ENCODE data around the gene DDB1.
A peak's percentile ranks its signal among the peaks of the same experiment; 100 is the strongest.
"Not testable (repeated sequence)": the region's sequence is repeated elsewhere in the genome, so short reads cannot be mapped to it uniquely, and the experiment has no call there.

DDB1 gene

DNA sequence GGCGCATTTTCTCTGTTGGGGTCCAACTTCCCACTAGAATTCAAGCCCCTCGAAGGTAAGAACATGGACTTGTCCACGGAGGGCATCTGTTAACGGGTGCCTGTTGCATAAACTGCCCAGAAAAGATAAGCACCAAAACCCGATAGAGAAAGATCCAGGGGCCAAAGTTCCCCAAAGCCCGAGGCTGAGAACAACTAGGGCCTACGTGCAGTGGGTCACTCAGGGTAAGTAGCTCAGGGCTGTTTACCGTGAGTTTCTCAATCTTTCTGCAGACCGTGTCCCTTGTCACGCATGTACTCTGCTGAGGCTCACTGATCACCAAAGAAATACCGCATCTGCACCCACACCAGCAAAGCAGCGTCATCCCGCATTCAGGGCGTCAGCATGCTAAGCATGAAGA is 67.5 kb downstream of the DDB1 start:
- DNase-seq, result no peak

DNA sequence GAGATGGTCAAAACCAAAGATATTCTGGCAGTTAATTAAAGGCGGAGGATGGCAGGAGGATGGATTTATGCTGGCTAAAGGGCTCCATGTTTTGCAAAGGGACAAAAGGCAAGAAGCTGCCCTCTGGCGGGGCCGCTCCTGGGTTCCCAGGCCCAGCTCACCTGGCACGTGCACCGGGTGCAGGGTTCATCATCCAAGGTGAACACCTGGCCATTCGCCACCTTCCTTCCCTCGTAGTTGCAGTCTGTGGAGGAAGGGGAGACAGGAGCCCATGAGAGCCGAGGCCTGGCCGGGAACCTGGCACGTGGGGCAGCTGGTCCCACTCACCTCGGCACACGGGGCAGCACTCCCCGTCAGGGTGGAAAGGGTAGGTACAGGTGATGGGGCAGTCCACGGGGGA is 68.1 kb downstream of the DDB1 start:
- DNase-seq, result no peak

GRCh38 chr11:61264371-61264770 is 68.5 kb downstream of the DDB1 start:
- no peak for DNase-seq

GRCh38 chr11:61259363-61259762 is 73.5 kb downstream of the DDB1 start:
- DNase-seq, result no peak

DNA sequence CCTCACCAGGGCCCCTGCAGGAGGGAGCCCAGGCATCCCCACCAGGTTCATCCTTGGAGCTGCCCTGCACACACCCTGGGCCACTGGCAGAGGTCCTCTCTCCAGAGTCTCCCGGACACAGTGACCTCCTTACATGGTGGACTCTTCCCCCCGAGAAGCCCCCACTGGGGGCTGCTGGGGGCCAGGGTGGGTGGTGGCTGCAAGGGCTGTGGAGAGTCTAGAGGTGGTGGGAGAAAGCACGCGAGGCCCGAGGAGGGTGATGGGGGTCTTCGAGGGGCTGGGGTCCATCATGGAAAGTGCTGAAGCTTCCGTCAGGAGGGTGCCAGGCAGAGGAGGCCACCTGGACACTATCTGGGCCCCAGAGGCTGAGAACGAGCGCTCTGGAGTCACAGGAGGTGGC is 74.4 kb downstream of the DDB1 start:
- DNase-seq, result no peak

DNA sequence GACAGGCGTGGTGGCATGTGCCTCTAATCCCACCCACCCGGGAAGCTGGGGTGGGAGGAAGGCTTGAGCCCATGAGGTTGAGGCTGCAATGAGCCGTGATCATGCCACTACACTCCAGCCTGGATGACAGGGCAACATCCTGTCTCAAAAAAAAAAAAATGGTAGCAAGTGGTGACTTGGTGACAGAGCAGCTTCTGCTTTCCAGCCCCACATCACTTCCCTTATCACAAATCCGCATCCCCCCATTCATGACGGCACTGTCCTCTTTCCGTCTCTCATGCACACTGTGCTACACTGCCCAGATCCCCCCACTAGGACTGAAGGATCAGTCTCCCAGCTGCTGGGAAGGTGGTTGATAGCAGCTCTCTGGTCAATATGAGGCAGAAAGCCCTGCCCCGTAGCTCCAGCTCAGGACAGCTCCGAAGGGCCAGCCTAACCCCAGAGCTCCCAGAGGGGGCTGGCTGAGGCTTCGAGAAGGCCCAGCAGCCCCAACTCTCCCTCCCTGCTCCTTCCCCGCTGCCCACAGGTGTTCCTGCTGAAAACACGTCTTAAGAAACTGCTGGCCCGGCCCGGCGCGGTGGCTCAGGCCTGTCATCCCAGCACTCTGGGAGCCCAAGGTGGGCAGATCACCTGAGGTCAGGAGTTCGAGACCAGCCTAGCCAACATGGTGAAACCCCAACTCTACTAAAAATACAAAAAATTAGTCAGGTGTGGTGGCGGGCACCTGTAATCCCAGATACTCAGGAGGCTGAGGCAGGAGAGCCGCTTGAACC is 76.0 kb downstream of the DDB1 start:
- DNase-seq, result no peak

DNA sequence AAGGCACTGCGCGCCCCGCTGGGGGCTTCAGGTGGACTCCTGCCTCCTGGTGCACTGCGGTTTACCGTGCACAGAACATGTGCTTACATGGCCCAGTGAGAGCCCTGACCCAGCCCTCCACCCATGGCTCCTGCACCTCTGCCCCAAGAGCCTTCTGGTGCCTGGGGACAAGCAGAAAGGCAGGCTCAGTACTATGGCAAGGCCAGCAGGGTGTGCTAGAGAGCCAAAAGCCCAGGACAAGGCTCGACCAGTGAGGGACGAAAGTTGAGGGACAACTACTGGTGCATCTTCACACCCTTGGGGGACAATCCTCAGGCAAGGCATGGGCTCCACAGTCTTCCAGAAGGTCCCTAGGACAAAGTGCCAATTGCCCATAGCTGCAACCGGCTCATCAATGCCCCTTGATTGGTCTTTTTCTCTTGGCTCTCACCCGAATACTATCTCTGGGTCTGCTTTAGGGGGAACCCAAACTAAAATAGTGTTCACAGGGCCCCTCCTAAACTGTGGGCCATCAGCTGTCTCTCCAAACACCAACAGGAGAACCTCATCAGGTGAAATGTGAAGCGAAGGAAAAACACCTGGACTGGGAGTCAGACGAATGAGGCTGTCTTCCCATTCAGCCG is 78.4 kb downstream of the DDB1 start:
- DNase-seq, result peak; percentile 17 to 44 (median 31)

GRCh38 chr11:61252332-61252731 is 80.6 kb downstream of the DDB1 start:
- DNase-seq, result not testable (repeated sequence)

- not testable (repeated sequence) for DNase-seq
Measured at GRCh38 chr11:61250796-61251765, 81.8 kb downstream of the DDB1 start.
